ENCODE measurements around the gene RNF220.

Gene RNF220

GRCh38 chr1:44659566-44659965, 254.5 kb downstream of the RNF220 start (continued):
- TF ChIP-seq ZNF132 (tag by site-specific recombination; IDR thresholded peaks at IDR 0.05; ENCODE audit: borderline replicate concordance) (no peak), REST (tag by site-specific recombination; IDR thresholded peaks at IDR 0.05) (no peak)

- Histone ChIP-seq H3K9me3 (ENCODE audit: control insufficient read depth, insufficient read depth, low read depth, low read length) (no peaks in the 10 kb centered on the region), H3K4me1 (ENCODE audit: control insufficient read depth, insufficient read depth, low read length) (no peaks in the 10 kb centered on the region), H3K4me3 (ENCODE audit: low read depth, low read length) (no peak overlapping the region), H3K36me3 (ENCODE audit: control insufficient read depth in 2 of 2, insufficient read depth in 1 of 2, low read length in 2 of 2) (no peaks in the 10 kb centered on the region), H3K27ac (ENCODE audit: extremely low read depth, low read depth, low read length) (no peak overlapping the region)
- CTCF ChIA-PET = interaction anchor here (0.7 kb wide), 1 partner anchor 698 kb away, joined by 4 read pairs; no protein-coding TSS in a partner anchor
- POLR2A ChIA-PET = no interaction called here
- no peak for TF ChIP-seq ZNF24 (tag by site-specific recombination; IDR thresholded peaks at IDR 0.05)
- TF ChIP-seq ZIC2 (tag by site-specific recombination; IDR thresholded peaks at IDR 0.05) = peak; percentile 45
Measured at GRCh38 chr1:44660176-44660575, 255.1 kb downstream of the RNF220 start.

GRCh38 chr1:44661781-44662682, 257.0 kb downstream of the RNF220 start:
- TF ChIP-seq SCRT2 (tag by site-specific recombination; IDR thresholded peaks at IDR 0.05) = peak; percentile 49; the same call in 1 of the 2 replicates
- no peak for TF ChIP-seq YY2 (tag by site-specific recombination; IDR thresholded peaks at IDR 0.05)
- Histone ChIP-seq H3K36me3 (ENCODE audit: control insufficient read depth in 2 of 2, insufficient read depth in 1 of 2, low read length in 2 of 2) (no peaks in the 10 kb centered on the region), H3K27ac (ENCODE audit: extremely low read depth, low read depth, low read length) (no peak overlapping the region), H3K9me3 (ENCODE audit: control insufficient read depth, insufficient read depth, low read depth, low read length) (no peaks in the 10 kb centered on the region), H3K4me1 (ENCODE audit: control insufficient read depth, insufficient read depth, low read length) (no peaks in the 10 kb centered on the region), H3K4me3 (ENCODE audit: low read depth, low read length) (no peak overlapping the region)
- POLR2A ChIA-PET = no interaction called here
- CTCF ChIA-PET = interaction anchor here (1.0 to 2.3 kb wide), 4 partner anchors 9 to 284 kb away, joined by 3 to 14 read pairs (median 3); no protein-coding TSS in a partner anchor

- POLR2A ChIA-PET = no interaction called here
- CTCF ChIA-PET = interaction anchor here (1.0 to 2.3 kb wide), 3 partner anchors 10 to 285 kb away, joined by 3 to 14 read pairs (median 3); no protein-coding TSS in a partner anchor
- no peak overlapping the region for H3K27ac ChIP-seq (ENCODE audit: extremely low read depth, low read depth, low read length)
- TF ChIP-seq ZNF837 (tag by site-specific recombination; IDR thresholded peaks at IDR 0.05) = no peak
- no peak for TF ChIP-seq ZNF488 (tag by site-specific recombination; IDR thresholded peaks at IDR 0.05)
- TF ChIP-seq ZNF311 (tag by site-specific recombination; IDR thresholded peaks at IDR 0.05; ENCODE audit: borderline replicate concordance) = no peak
- TF ChIP-seq ZNF629 (tag by site-specific recombination; IDR thresholded peaks at IDR 0.05) = no peak
- no peak for TF ChIP-seq INSM2 (tag by site-specific recombination; IDR thresholded peaks at IDR 0.05)
- no peak for TF ChIP-seq ZNF19 (tag by site-specific recombination; IDR thresholded peaks at IDR 0.05; ENCODE audit: low read depth)
- TF ChIP-seq ZNF830 (tag by site-specific recombination; IDR thresholded peaks at IDR 0.05; ENCODE audit: low read depth) = no peak
- TF ChIP-seq PRDM10 (tag by site-specific recombination; IDR thresholded peaks at IDR 0.05) = no peak
- no peak for TF ChIP-seq GLI2 (tag by site-specific recombination; IDR thresholded peaks at IDR 0.05; ENCODE audit: borderline replicate concordance, low read depth)
- TF ChIP-seq ZBTB26 (tag by site-specific recombination; optimal IDR thresholded peaks at IDR 0.05) = no peak
- no peak for TF ChIP-seq ZNF157 (tag by site-specific recombination; IDR thresholded peaks at IDR 0.05)
Measured at GRCh38 chr1:44662683-44663030, 257.6 kb downstream of the RNF220 start.

More at GRCh38 chr1:44662683-44663030, 257.6 kb downstream of the RNF220 start:
- no peak overlapping the region for H3K4me3 ChIP-seq (ENCODE audit: low read depth, low read length)
- H3K4me1 ChIP-seq (ENCODE audit: control insufficient read depth, insufficient read depth, low read length) = no peaks in the 10 kb centered on the region
- H3K36me3 ChIP-seq (ENCODE audit: control insufficient read depth in 2 of 2, insufficient read depth in 1 of 2, low read length in 2 of 2) = no peaks in the 10 kb centered on the region
- no peaks in the 10 kb centered on the region for H3K9me3 ChIP-seq (ENCODE audit: control insufficient read depth, insufficient read depth, low read depth, low read length)
